Measurements from ENCODE around the gene CST4. TPM values are rescaled to one million over a fixed set of nuclear protein-coding genes. Genes with fewer than 3 reads are reported as not detected.

CST4 gene
- total RNA-seq, 2 donors from 2014 or later: 2.0 to 2.3 TPM

DNA sequence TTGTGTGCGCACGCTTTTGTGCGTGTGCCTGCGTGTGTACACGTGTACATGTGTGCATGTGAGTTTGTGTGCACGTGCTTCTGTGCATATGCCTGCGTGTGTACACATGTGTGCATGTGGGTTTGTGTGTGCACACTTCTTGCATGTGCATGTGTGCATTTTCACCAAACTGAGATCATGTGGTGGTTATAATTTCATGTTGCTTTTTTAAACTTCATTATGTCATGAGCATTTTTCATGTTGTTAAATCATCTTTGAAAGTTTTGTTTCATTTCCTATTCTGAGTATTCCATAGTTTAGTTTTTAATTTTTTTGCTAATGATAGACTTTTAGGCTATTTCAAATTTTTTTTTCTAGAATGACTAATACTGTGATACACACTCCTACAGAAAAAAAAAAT lies 44.7 kb downstream of the CST4 start:
- no peak overlapping the region for H3K9ac ChIP-seq (ENCODE audit: extremely low read depth, low read length, poor library complexity, severe bottlenecking)
- no peaks in the 10 kb centered on the region for H3K36me3 ChIP-seq (ENCODE audit: control insufficient read depth, insufficient read depth, low read length)
- TF ChIP-seq, protein P1, sequence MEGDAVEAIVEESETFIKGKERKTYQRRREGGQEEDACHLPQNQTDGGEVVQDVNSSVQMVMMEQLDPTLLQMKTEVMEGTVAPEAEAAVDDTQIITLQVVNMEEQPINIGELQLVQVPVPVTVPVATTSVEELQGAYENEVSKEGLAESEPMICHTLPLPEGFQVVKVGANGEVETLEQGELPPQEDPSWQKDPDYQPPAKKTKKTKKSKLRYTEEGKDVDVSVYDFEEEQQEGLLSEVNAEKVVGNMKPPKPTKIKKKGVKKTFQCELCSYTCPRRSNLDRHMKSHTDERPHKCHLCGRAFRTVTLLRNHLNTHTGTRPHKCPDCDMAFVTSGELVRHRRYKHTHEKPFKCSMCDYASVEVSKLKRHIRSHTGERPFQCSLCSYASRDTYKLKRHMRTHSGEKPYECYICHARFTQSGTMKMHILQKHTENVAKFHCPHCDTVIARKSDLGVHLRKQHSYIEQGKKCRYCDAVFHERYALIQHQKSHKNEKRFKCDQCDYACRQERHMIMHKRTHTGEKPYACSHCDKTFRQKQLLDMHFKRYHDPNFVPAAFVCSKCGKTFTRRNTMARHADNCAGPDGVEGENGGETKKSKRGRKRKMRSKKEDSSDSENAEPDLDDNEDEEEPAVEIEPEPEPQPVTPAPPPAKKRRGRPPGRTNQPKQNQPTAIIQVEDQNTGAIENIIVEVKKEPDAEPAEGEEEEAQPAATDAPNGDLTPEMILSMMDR (conservative IDR thresholded peaks at IDR 0.05): no peak
- H3K4me1 ChIP-seq (ENCODE audit: control insufficient read depth, insufficient read depth, low read length): peaks cover 4% of the 10 kb centered on the region
- H3K36me3 Mint-ChIP-seq (ENCODE audit: low read depth): no peaks in the 10 kb centered on the region
- peaks cover 2% of the 10 kb centered on the region for H3K4me1 Mint-ChIP-seq
- peaks cover 4% of the 10 kb centered on the region for H3K27me3 Mint-ChIP-seq (ENCODE audit: insufficient read depth)
- H3K27ac ChIP-seq (ENCODE audit: low read depth, low read length): no peak overlapping the region
- no peak overlapping the region for H3K27ac Mint-ChIP-seq
- 94 to 96% methylated on average over 6 to 7 of the region's 7 CpGs for WGBS, 2 experiments (ENCODE audit: insufficient coverage in 1 of 2, insufficient read length in 1 of 2)
- H3K4me3 Mint-ChIP-seq: no peak overlapping the region
- H3K9me3 ChIP-seq (ENCODE audit: control insufficient read depth, low read length): no peaks in the 10 kb centered on the region
- no peak overlapping the region for H3K4me3 ChIP-seq (ENCODE audit: low read length)
- no peaks in the 10 kb centered on the region for H3K27me3 ChIP-seq (ENCODE audit: control insufficient read depth, insufficient read depth, low read length, poor library complexity, severe bottlenecking)
- H3K9me3 Mint-ChIP-seq: no peaks in the 10 kb centered on the region
- no peak for DNase-seq

DNA sequence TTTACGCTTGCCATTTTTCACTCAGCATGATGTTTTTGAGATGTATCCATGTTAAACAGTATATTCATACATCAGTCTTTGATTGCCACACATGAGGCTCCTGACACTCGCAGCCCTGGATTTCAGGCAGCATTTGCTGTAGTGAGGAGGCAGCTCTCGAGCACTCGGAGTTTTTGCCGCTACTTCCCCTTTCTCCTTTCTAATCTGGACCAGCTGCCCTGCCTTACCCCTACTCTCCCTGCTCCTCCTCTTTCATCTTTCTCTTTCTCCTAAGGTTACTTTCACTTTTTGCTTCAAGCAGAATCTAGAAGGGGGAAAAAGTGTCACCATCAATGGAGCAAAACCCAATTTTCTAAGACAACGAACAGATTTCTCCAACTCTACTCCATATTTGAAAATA lies 45.2 kb downstream of the CST4 start:
- Mint-ChIP-seq H3K4me3 (no peak overlapping the region), H3K27me3 (ENCODE audit: insufficient read depth) (peaks cover 4% of the 10 kb centered on the region), H3K9me3 (no peaks in the 10 kb centered on the region), H3K4me1 (peaks cover 2% of the 10 kb centered on the region), H3K36me3 (ENCODE audit: low read depth) (no peaks in the 10 kb centered on the region), H3K27ac (no peak overlapping the region)
- Histone ChIP-seq H3K9ac (ENCODE audit: extremely low read depth, low read length, poor library complexity, severe bottlenecking) (no peak overlapping the region), H3K4me1 (ENCODE audit: control insufficient read depth, insufficient read depth, low read length) (peaks cover 4% of the 10 kb centered on the region), H3K4me3 (ENCODE audit: low read length) (no peak overlapping the region), H3K9me3 (ENCODE audit: control insufficient read depth, low read length) (no peaks in the 10 kb centered on the region), H3K27me3 (ENCODE audit: control insufficient read depth, insufficient read depth, low read length, poor library complexity, severe bottlenecking) (no peaks in the 10 kb centered on the region), H3K36me3 (ENCODE audit: control insufficient read depth, insufficient read depth, low read length) (no peaks in the 10 kb centered on the region), H3K27ac (ENCODE audit: low read depth, low read length) (no peak overlapping the region)
- no peak for DNase-seq
- WGBS, 2 experiments (ENCODE audit: insufficient coverage in 1 of 2, insufficient read length in 1 of 2): 88 to 97% methylated on average over 5 of the region's 6 CpGs
- TF ChIP-seq, protein P1 (conservative IDR thresholded peaks at IDR 0.05): no peak

DNA sequence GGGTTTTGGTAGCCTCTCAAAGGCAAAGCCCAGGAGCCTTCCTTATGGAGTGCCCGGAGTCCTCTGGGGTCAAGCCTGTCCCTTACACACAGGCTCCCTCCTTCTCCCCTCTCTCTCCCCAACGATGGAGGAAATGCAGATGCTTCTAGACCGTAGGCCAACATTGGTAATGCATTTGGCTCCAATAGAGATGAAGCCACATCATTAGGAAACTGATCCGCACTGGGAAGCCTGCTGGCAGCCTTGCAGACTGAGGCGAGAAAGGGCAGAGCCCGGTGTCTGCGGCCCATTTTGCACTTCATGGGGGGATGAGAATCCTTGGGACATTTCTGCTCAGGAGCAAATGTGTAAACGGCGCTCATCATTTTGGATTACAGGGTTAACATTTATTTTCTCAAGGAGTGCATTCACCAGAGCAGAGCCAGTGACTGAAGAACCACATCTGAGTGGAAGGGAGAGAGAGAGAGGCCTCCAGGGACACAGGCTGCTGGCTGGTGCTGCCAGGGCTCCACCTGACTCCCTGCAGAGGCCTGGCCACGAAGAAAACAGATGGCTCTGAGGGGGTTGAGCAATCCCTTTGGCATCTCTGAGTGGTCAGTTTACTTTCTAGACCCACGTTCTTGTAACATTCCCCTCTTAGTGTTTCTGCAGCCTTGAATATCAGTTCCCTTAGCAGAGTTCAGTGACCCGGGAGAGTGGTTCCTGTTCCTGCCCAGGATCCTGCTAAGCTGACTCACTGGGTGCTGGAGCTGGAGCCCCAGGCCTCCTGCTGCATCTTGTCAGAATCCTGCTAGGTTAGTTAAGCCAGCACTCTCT lies 46.7 kb downstream of the CST4 start:
- no peak for DNase-seq
- peaks cover 3% of the 10 kb centered on the region for H3K4me1 ChIP-seq (ENCODE audit: control insufficient read depth, insufficient read depth, low read length)
- TF ChIP-seq, protein P1 (conservative IDR thresholded peaks at IDR 0.05): no peak
- no peak overlapping the region for H3K4me3 Mint-ChIP-seq
- peaks cover 4% of the 10 kb centered on the region for H3K27me3 Mint-ChIP-seq (ENCODE audit: insufficient read depth)
- no peaks in the 10 kb centered on the region for H3K9me3 Mint-ChIP-seq
- H3K9me3 ChIP-seq (ENCODE audit: control insufficient read depth, low read length): no peaks in the 10 kb centered on the region
- no peaks in the 10 kb centered on the region for H3K27me3 ChIP-seq (ENCODE audit: control insufficient read depth, insufficient read depth, low read length, poor library complexity, severe bottlenecking)
- H3K4me3 ChIP-seq (ENCODE audit: low read length): no peak overlapping the region
- H3K4me1 Mint-ChIP-seq: peaks cover under 1% of the 10 kb centered on the region
- no peak overlapping the region for H3K27ac ChIP-seq (ENCODE audit: low read depth, low read length)
- 70 to 77% methylated on average over 9 to 12 of the region's 12 CpGs for WGBS, 2 experiments (ENCODE audit: insufficient coverage in 1 of 2, insufficient read length in 1 of 2)
- no peak overlapping the region for H3K9ac ChIP-seq (ENCODE audit: extremely low read depth, low read length, poor library complexity, severe bottlenecking)
- no peak overlapping the region for H3K27ac Mint-ChIP-seq
- no peaks in the 10 kb centered on the region for H3K36me3 Mint-ChIP-seq (ENCODE audit: low read depth)
- H3K36me3 ChIP-seq (ENCODE audit: control insufficient read depth, insufficient read depth, low read length): no peaks in the 10 kb centered on the region
